ENCODE results near the gene SCEL.

DNA sequence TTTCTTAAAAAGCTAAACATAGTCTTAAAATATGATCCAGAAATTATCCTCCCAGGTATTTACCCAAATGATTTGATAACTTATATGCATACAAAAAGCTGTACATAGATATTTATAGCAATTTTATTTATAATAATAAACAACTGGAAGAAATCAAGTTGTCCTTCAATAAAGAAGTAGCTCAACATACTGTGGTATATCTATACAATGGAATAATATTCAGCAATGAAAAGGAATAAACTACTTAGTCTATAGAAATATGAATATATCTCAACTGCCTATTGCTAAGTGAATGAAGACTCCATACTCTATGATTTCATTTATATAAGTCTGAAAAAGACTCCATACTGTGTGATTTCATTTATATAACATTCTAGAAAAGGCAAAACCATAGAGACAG lies 114.9 kb downstream of the SCEL start:
- TF ChIP-seq, protein P1, sequence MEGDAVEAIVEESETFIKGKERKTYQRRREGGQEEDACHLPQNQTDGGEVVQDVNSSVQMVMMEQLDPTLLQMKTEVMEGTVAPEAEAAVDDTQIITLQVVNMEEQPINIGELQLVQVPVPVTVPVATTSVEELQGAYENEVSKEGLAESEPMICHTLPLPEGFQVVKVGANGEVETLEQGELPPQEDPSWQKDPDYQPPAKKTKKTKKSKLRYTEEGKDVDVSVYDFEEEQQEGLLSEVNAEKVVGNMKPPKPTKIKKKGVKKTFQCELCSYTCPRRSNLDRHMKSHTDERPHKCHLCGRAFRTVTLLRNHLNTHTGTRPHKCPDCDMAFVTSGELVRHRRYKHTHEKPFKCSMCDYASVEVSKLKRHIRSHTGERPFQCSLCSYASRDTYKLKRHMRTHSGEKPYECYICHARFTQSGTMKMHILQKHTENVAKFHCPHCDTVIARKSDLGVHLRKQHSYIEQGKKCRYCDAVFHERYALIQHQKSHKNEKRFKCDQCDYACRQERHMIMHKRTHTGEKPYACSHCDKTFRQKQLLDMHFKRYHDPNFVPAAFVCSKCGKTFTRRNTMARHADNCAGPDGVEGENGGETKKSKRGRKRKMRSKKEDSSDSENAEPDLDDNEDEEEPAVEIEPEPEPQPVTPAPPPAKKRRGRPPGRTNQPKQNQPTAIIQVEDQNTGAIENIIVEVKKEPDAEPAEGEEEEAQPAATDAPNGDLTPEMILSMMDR (IDR thresholded peaks at IDR 0.05; ENCODE audit: poor library complexity), result no peak
- TF ChIP-seq EZH2 (IDR thresholded peaks at IDR 0.05; ENCODE audit: borderline replicate concordance) (no peak), EZH2phosphoT487 (IDR thresholded peaks at IDR 0.05; ENCODE audit: low read depth, severe bottlenecking, unreplicated experiment) (no peak)

Measured in hepatocyte (in vitro differentiated cells).